Posterior vena cava (tissue), 2 donors: ENCODE measurements around the gene HIVEP3. TPM values are rescaled to one million over a fixed set of nuclear protein-coding genes. Genes with fewer than 3 reads are reported as not detected.

Experiments used
- DNase-seq: peaks from one replicate; pipeline ENCODE4 v3.0.0-alpha.2; 2020; ENCODE audit warnings: low spot score
- intact Hi-C, 2 donors: fragments of 100-400 bp; cut with DNase I; formaldehyde crosslinking; loops; one replicate each; pipeline versions ENCODE4 v1.14.1 to v1.14.2; 2022 to 2023
- total RNA-seq, 2 donors: library from RNA; stranded (reverse); fragmentation: NEBNext Ultra II Directional; extraction: Animal tissue kit (Norgen Biotek cat#: 25700); gene quantifications; one replicate each; pipeline ENCODE4 v1.2.1, GENCODE V29; 2021
- donor health status: DM: yes; HTN: yes; CAD: no.
- donor health status: DM: yes; HTN: yes; CAD: no.

Gene HIVEP3
- total RNA-seq, 2 donors from 2014 or later, result 4.1 to 5.5 TPM

- intact Hi-C loops, result no loop called here
- no peak for DNase-seq
These were observed 295.6 kb downstream of the HIVEP3 start for GRCh38 chr1:41622859-41623732.

DNA sequence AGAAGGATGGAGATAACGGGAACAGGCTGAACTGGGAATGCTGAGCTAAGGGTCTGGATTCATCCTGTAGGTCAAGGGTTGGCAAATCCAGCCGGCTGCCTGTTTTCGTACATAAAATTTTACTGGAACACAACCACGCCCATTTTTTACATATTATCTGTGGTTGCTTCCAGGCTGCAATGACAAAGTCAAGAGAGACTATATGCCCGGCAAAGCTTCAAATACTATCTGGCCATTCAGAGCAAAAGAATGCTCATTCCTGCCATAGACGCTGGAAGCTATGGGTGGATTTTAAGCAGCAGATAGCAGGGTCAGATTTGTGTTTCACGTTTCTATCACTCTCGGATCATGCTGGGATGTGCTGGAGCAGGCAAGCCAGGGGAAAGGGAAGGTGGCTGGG, 296.3 kb downstream of the HIVEP3 start:
- intact Hi-C loops, result no loop called here
- no peak for DNase-seq

DNA sequence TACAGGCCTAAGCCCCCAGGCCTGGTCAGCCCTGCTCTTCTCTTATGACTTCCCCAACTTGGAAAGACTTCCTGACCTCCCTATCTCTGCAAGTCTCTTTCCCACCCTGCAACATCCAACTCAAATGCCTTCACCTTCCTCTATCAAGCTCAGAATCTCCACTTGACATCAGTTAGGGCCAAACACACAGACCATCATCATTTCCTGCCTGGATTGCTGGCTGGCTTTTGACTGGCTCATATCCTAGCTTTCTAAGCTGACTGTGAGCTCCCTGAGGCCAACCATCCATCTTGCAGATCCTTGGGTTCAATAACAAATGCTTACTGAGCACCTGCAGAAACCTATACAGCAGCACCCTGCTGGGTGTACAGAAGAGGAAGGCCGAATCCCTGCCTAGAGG, 296.9 kb downstream of the HIVEP3 start:
- intact Hi-C loops, result no loop called here
- DNase-seq, result no peak

DNA sequence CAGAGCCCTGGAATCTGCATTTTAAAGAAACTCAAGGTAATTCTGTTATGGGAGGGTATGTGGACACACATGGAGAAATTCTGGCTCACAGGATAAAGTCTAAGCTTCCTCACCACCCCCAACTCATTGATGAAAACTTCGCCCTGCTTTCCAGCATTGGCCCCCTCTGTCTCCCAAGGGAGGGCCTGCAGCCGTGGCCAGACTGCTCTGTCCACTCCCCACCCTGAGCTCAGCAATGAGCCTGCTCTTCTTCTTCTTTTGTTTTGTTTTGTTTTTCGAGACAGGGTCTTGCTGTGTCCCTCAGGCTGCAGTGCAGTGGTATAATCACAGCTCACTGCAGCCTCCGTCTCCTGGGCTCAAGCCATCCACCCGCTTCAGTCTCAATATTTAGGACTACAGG, 297.5 kb downstream of the HIVEP3 start:
- intact Hi-C loops, result no loop called here
- no peak for DNase-seq

GRCh38 chr1:41620365-41621169, 298.2 kb downstream of the HIVEP3 start:
- intact Hi-C loops, result no loop called here
- no peak for DNase-seq

DNA sequence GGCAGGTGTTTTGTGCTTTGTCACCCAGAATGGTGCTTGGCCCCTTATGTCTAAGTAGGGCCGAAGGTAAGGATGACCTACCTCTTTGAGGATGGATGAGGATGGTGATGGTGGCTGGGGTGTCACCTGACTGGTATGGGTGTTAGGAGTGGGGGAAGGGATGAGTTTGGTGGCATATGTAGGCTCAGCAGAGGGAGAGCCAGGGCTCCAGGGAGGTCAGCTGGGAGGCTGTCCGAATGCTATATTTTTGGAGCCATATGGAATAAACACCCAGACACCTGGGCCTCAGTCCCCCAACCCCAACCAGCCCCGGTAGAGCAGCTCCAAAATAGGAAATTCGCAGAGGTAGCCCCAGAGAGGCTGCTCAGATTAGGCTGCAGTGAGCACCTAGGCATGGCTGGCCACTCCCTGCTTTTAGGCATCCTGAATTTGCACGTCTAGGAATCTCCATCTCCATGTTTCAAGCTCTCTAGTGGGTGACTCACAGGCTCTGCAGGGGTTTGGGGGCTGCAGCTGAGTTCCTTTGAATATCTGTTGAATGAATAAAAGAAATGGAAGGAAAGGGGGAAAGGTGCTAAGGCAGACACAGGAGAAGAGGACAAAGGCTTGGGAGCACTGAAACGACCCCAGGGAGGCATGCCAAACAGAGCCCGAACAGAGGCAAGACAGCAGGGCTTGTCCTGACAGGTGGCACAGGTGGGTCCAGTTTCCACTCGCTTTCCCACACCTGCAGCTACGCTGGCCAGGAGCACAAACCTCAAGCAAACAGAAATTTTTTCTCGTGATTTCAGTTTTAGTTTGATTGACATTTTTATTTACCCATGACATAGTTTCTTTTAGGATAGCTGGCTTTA, 299.0 kb downstream of the HIVEP3 start:
- intact Hi-C loops, result no loop called here
- no peak for DNase-seq

DNA sequence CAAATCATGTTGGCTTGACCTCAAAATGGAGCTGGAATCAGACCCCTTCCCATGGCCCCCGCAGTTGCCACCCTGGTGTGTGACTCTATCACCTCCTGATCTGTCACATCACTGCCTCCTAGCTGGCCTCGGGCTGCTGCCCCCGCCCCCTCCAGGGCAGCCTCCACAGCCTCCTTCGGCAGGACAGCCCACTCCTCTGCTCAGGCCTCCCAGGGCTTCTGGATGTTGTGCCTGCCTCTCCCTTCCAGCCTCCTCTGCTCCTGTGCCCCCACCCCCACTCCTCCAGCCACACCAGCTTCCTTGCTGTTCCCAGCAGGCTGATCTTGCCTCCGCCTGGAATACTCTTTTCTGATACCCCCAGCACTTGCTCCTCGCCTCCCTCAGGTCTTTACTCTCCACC, 299.9 kb downstream of the HIVEP3 start:
- DNase-seq, result no peak
- intact Hi-C loops, result no loop called here

- intact Hi-C loops, result no loop called here
- DNase-seq, result peak; percentile 93
These were observed 300.5 kb downstream of the HIVEP3 start for GRCh38 chr1:41618066-41618825.

DNA sequence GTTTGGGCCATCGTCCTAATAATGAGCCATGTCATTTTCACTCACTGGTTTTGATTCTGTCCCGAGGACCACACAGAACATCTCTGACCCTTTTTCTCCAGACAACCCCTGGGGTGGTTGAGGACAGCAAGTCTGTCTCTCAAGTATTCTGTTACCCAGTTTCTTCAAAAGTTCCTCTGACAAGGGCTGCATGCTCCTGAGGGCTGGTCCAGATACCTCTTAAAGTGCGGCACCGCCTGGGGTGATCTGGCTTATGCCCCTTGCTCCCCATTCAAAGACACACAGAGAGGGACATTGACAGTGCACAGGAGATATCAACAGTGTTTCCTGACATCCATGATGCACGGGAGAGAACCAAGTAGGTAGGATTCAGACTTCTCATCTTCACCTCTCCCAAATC, 301.4 kb downstream of the HIVEP3 start:
- DNase-seq, result no peak
- intact Hi-C loops, result no loop called here

DNA sequence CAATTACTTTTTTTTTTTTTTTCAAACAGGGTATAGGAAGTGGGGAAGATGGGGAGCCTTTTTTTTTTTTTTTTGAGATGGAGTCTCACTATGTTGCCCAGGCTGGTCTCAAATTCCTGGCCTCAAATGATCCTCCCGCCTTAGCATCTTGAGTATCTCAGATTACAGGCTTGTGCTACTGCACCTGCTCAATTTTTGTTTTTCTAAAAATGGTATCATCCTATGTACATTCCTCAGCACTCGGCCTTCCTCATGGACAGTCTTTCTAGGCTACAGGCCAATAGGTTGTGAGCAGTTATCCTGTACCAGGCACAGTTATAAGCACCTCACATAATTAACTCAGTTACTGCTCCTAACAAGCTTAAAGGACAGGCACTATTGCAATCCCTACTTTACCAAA, 302.2 kb downstream of the HIVEP3 start:
- DNase-seq, result no peak
- intact Hi-C loops, result no loop called here

- intact Hi-C loops, result no loop called here
These were observed 302.7 kb downstream of the HIVEP3 start for GRCh38 chr1:41615981-41616380.

DNA sequence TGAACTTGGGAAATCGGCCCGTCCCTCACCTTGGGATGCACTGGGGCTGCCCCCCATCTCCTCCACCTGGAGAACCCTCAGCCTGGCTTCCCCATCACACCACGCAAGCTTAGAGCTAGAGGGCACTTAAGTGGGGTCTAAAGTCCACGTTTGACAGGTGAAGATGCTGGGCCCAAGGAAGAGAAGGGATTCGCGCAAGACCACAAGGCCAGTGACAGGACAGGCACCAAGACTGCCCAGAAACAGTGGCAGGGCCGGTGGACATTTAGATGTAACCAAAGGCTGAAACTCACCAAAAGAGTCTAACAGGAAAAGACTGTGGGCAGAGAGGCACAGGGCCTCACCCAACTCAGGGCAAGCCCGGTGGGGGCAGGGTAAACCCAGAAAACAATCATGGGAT, 303.4 kb downstream of the HIVEP3 start:
- intact Hi-C loops, result no loop called here

More at GRCh38 chr1:41615981-41616380, 302.7 kb downstream of the HIVEP3 start:
- no peak for DNase-seq

DNA sequence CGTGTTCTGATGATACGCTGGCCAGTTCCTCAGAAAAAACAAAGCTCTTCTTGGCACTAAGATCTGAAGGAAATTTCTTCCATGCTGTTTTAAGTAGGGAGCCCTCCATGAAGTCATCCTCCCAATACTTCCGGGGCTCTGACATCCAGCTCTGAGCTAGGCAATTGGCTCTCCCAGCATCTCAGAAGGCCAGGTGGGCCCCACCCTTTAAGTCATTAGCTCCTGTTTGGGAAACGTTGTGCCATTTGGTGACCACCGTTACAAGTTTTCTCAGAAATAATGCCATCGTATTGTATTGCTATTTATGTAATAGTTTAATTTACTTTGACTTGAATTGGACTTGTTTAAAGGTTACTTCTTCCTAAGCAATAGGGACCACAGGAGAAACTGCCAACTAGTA, 303.9 kb downstream of the HIVEP3 start:
- intact Hi-C loops, result no loop called here
- no peak for DNase-seq

More for the DNA sequence above, 303.4 kb downstream of the HIVEP3 start:
- no peak for DNase-seq

DNA sequence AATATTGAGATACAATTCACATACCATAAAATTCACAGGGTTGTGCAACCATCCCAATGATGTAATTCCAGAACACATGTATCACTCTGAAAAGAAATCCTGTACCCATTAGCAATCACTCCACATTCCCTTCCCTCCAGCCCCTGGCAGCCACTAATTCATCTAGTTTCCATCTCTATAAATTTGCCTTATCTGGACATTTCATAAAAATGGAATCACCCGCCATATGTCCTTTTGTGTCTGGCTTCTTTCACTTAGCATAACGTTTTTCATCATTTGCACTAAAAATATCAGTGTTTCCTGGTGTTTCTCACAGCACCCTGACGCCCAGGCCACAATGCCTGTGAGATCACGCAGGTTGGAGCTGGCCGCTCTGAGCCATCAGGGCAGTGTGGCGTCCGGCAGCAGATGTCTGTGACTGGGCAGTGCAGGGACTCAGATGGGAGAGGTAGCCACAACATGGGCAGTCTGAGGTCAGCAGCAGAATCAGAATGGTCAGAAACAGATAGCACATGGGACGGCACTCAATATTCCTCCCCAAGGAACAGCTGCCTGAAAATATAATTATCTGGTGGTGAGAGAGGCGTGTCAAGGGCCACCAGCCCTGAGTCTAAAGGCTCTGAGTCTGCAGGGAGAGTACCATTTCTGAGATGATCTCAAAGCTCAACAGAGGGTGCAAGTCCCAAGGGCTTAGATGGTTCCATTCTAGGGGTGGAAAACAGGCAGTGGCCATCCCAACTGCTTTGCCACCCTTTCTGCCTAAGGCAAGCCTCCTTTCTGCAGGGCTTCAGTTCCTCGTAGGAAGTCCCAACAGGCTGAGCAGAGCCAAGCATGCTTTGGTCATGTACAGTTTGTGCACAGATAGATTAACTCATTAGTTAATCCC, 304.8 kb downstream of the HIVEP3 start:
- intact Hi-C loops, result no loop called here
- no peak for DNase-seq

DNA sequence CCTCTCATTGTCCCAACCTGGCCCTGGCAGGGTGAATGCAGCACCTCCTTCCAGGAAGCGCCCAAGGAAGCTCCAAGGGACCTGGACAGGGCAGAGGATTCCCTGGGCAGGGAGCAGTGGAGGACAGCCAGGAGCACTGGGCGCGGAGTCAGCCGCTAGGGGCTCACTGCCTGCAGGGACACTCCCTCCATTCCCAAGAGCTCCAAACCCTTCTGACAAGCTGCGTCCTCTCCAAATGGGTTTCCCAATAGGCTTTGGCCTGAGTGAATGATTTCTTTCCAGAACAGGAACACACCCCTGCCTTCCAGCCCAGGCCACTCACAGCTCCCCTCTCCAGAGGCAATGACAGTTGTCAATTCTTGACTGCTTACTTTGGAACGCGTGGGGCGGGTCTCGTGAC, 305.8 kb downstream of the HIVEP3 start:
- DNase-seq, result no peak
- intact Hi-C loops, result no loop called here

DNA sequence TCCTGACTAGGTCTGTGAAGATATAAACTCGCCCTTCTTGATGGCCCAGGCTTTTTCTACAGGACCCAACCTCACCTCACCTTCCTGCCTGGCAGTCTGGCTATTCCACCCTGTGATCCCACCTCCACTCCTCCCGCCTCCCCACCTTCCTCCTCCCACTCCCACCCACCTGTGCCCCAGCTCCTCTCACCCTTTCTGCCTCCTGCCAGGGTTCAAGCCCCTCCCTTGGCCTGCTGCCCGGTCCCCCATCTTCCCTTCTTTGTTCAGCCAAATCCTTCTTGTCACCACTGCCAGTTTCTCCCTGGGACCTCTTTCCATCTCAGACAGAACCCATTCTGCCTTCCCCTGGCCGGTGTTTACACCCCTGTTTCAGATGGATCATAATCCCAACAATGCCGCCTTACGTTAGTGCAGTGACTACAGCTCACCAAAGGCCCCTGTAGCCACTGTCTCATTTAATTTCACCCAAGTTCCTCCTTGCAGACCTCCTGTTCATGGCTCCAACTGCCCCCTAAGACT, 306.7 kb downstream of the HIVEP3 start:
- DNase-seq, result no peak

GRCh38 chr1:41611068-41611931, 307.4 kb downstream of the HIVEP3 start:
- intact Hi-C loops, result no loop called here
- no peak for DNase-seq

More for the DNA sequence above, 306.7 kb downstream of the HIVEP3 start:
- intact Hi-C loops, result no loop called here
